Brain microvascular endothelial cell (primary cell): Measurements from ENCODE around the gene S100B.

Source experiments
- DNase-seq: peaks from one replicate; pipeline ENCODE4 v3.0.0-alpha.2; 2020
- H3K27ac ChIP-seq: fragments of 250-450 bp; sonication (Bioruptor Pico); 2 replicates; pipeline ENCODE4 v1.5.1; 2020; ENCODE audit warnings: mild to moderate bottlenecking, moderate library complexity
- H3K27me3 ChIP-seq: fragments of 250-450 bp; sonication (Bioruptor Pico); replicated peaks from 2 replicates; pipeline ENCODE4 v1.5.1; 2020; ENCODE audit warnings: mild to moderate bottlenecking
- H3K36me3 ChIP-seq: fragments of 250-450 bp; sonication (Bioruptor Pico); replicated peaks from 2 replicates; pipeline ENCODE4 v1.5.1; 2020; ENCODE audit warnings: mild to moderate bottlenecking
- H3K4me3 ChIP-seq: 2 replicates; pipeline ENCODE4 v1.5.1; 2011; ENCODE audit warnings: low read depth, mild to moderate bottlenecking, control low read depth, low read length, moderate library complexity
- in situ Hi-C: cut with HindIII; loops from 2 replicates; pipeline ENCODE4 v1.10.0; 2017; ENCODE audit warnings: low sequenced_read_pairs, low pct_ligation_motif_present
- TF ChIP-seq, protein P1 (sequence below): IDR thresholded peaks from 2 replicates; pipeline ENCODE4 v1.5.1; 2011; ENCODE audit warnings: low read depth, mild to moderate bottlenecking, moderate library complexity, low read length, control low read depth, inconsistent platforms; ENCODE audit errors: missing control alignments

Gene S100B

DNA sequence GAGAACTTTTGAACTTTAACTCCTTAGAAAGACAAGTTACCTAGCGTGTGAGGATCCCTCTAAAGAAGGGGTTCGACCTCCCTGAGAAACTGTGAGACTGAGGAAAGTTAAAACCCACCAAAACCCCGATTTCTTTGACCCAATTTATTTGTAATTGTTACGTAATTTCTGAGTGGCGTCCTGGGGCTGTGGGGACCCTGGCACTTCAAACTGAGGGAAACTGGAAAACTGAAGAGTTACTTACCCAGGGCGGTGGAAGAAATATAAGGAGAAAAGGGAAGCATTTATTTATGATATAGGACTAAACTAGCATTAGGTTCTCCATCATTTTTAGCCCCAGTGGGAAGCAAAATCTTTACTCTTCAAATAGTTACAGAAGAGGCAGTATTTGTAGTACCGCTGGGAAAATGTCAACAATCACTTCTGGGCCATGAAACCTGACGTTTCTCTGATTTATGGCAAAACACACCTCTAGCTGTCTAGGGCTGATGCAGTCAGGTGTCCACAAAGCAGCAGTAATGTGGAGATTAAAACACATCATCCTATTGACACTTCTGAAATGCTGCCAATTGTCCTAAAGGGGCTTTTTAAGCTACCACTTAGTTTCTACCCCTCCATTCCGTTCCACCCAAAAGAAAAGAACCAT, 430 bp downstream of the S100B start:
- in situ Hi-C loops: no loop called here
- no peak for DNase-seq
- Histone ChIP-seq H3K27me3 (no peaks in the 10 kb centered on the region), H3K27ac (no peak overlapping the region), H3K36me3 (no peaks in the 10 kb centered on the region), H3K4me3 (no peak overlapping the region)
- TF ChIP-seq, protein P1, sequence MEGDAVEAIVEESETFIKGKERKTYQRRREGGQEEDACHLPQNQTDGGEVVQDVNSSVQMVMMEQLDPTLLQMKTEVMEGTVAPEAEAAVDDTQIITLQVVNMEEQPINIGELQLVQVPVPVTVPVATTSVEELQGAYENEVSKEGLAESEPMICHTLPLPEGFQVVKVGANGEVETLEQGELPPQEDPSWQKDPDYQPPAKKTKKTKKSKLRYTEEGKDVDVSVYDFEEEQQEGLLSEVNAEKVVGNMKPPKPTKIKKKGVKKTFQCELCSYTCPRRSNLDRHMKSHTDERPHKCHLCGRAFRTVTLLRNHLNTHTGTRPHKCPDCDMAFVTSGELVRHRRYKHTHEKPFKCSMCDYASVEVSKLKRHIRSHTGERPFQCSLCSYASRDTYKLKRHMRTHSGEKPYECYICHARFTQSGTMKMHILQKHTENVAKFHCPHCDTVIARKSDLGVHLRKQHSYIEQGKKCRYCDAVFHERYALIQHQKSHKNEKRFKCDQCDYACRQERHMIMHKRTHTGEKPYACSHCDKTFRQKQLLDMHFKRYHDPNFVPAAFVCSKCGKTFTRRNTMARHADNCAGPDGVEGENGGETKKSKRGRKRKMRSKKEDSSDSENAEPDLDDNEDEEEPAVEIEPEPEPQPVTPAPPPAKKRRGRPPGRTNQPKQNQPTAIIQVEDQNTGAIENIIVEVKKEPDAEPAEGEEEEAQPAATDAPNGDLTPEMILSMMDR: no peak

DNA sequence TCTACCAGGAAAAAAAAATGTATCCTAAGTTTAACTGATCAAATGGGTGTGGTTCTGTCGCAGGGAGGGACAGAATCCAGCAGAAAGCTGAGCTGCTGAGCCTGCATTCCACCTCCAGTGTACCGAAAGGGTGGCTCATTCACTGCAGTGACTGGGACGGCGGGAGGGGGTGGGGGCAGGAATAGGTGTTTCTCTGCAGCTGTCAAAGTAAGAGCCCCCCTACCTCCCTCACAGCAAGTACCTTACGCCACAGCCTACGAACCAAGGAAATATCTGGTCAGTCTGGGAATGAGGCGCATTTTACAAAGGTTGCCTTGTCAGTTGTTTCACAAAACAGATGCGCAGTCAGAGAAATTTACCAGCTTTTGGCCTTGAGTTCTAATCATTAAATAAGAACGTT, 1.7 kb downstream of the S100B start:
- no peak overlapping the region for H3K4me3 ChIP-seq
- H3K27ac ChIP-seq: no peak overlapping the region
- TF ChIP-seq, protein P1: no peak
- in situ Hi-C loops: no loop called here
- no peaks in the 10 kb centered on the region for H3K27me3 ChIP-seq
- no peaks in the 10 kb centered on the region for H3K36me3 ChIP-seq
- DNase-seq: no peak

DNA sequence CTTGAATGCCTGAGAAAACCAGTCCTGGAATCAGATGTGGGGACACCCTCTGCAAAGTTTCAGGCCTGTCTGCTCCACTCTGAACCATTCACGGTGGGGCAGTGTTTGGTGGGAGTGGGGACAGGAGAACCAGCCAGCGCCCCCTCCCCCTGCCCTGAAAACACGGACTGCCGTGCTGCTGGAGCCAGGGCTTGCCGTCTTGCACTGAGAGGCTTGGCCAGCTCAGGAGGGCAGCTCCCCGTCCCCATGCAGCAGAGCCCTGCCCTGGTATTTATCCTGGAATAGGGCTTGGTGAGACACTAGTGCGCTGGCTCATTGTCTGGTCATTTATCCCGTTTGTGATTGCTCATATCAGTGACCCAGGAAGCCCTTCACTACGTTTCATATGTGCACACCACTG, 3.9 kb downstream of the S100B start:
- no peaks in the 10 kb centered on the region for H3K36me3 ChIP-seq
- no peaks in the 10 kb centered on the region for H3K27me3 ChIP-seq
- DNase-seq: no peak
- in situ Hi-C loops: no loop called here
- TF ChIP-seq, protein P1: no peak
- H3K4me3 ChIP-seq: no peak overlapping the region
- H3K27ac ChIP-seq: no peak overlapping the region

DNA sequence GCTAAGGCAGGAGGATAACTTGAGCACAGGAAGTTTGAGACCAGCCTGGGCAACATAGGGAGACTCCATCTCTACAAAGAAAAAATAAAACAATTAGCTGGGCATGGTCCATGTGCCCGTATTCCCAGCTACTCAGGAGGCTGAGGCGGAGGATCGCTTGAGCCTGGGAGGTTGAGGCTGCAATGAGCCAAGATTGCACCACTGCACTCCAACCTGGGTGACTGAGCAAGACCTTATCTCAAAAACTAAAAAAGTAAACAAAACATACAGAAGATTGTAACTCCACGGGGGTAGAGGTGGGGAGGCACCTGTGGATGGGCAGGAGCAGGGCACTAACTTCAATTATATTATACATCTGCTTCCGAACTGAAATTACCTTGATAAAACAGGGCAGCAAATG, 4.6 kb downstream of the S100B start:
- in situ Hi-C loops: no loop called here
- DNase-seq: no peak
- no peaks in the 10 kb centered on the region for H3K27me3 ChIP-seq
- no peaks in the 10 kb centered on the region for H3K36me3 ChIP-seq
- no peak overlapping the region for H3K4me3 ChIP-seq
- TF ChIP-seq, protein P1: no peak
- H3K27ac ChIP-seq: no peak overlapping the region

DNA sequence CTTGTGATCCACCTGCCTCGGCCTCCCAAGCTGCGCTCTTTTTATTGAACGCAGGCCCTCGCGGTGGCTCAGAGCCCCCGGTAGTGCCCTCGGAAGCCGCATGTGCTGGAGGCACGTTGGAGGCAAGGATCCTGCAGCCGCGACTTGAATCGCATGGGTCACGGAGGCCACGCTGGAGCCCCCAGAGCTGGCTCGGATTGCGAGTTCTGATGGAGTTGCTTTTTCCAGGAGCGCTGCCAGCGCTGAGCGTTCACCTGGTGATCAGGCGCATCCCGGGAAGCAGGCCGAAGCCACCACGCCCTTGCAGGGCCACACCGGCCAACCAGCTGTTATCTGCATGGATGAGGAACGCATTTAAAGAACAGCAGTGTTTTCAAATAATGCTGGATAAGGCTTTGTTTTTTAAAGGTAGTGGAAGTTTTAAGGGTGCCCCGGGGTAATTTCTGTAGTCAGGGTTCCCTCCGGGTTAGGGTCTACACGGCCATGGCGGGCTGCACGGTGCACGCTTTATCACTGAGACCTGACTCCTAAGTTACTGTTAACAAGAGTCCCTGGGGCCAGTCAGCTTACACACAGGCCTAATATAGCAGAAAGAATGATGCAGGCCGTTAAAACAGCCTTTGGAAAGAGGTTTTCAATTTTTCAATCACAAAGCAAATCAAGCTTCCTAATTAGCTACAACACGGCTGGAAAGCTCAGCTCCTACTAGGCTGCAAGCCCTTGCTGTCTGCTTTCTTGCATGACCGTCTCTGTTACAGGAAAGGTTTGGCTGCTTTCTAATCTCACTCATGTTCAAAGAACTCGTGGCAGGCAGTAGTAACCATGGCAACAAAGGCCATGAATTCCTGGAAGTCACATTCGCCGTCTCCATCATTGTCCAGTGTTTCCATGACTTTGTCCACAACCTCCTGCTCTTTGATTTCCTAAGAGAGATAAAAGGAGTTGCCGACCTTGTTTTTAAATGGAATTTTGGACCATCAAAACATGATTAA, 6.0 kb downstream of the S100B start:
- peak; percentile 91 for DNase-seq
- Histone ChIP-seq H3K36me3 (no peaks in the 10 kb centered on the region), H3K4me3 (no peak overlapping the region), H3K27ac (no peak overlapping the region), H3K27me3 (no peaks in the 10 kb centered on the region)
- in situ Hi-C loops: no loop called here
- TF ChIP-seq, protein P1: no peak
